Skeletal muscle satellite cell (primary cell): ENCODE measurements around the gene FRY. TPM values are rescaled to one million over a fixed set of nuclear protein-coding genes. Genes with fewer than 3 reads are reported as not detected.
"Not testable (repeated sequence)": the region's sequence is repeated elsewhere in the genome, so short reads cannot be mapped to it uniquely, and the experiment has no call there.

Experiments used
- H3K27me3 ChIP-seq: 2 replicates; pipeline ENCODE4 v1.7.0; 2013; ENCODE audit warnings: low read length; ENCODE audit not compliant: control insufficient read depth, insufficient read depth
- H3K36me3 ChIP-seq: 2 replicates; pipeline ENCODE4 v1.7.0; 2013; ENCODE audit warnings: mild to moderate bottlenecking, control low read depth, low read length; ENCODE audit not compliant: insufficient read depth
- H3K4me1 ChIP-seq: 2 replicates; pipeline ENCODE4 v1.7.0; 2013; ENCODE audit warnings: low read length; ENCODE audit not compliant: control insufficient read depth, insufficient read depth
- H3K4me2 ChIP-seq: 2 replicates; pipeline ENCODE4 v1.7.0; 2013; ENCODE audit warnings: mild to moderate bottlenecking, low read length
- H3K4me3 ChIP-seq: 2 replicates; pipeline ENCODE4 v1.7.0; 2013; ENCODE audit warnings: low read length
- H3K9ac ChIP-seq: 2 replicates; pipeline ENCODE4 v1.7.0; 2013; ENCODE audit warnings: mild to moderate bottlenecking, low read depth, low read length, moderate library complexity
- H3K9me3 ChIP-seq: replicated peaks from 2 replicates; pipeline ENCODE4 v1.7.0; 2013; ENCODE audit warnings: mild to moderate bottlenecking, control low read depth, low read length
- total RNA-seq: library from RNA; depleted of rRNA; stranded (reverse); fragments of >200 nt; gene quantifications from 2 replicates; pipeline ENCODE4 v1.2.3, GENCODE V29; 2012; rRNA removed

Gene FRY
- 2.5 and 5.0 TPM in 2 replicates for total RNA-seq

GRCh38 chr13:32031025-32031814 is at the start of gene FRY:
Gene FRY, plus strand, starts transcription at chr13:32031774. Its CDS starts 22 bp downstream, at chr13:32031796.
- Histone ChIP-seq H3K4me3 (peak within 1 kb of the TSS; percentile 82), H3K4me2 (peak within 1 kb of the TSS; percentile 84), H3K27me3 (no peaks in the 10 kb centered on the region), H3K36me3 (no peaks in the 10 kb centered on the region), H3K9ac (peak within 1 kb of the TSS; percentile 73), H3K4me1 (peaks cover 6% of the 10 kb centered on the region), H3K9me3 (no peaks in the 10 kb centered on the region)

- H3K27me3 ChIP-seq: no peaks in the 10 kb centered on the region
- H3K4me2 ChIP-seq: no peak overlapping the region
- H3K9ac ChIP-seq: peak overlapping the region; percentile 3
- no peaks in the 10 kb centered on the region for H3K36me3 ChIP-seq
- H3K4me3 ChIP-seq: no peak overlapping the region
- H3K4me1 ChIP-seq: peaks cover 23% of the 10 kb centered on the region
- no peaks in the 10 kb centered on the region for H3K9me3 ChIP-seq
These were observed 49.5 kb upstream of the FRY start for GRCh38 chr13:31982124-31982523.

GRCh38 chr13:31982540-31982939 is 49.0 kb upstream of the FRY start:
- H3K36me3 ChIP-seq: no peaks in the 10 kb centered on the region
- peaks cover 27% of the 10 kb centered on the region for H3K4me1 ChIP-seq
- no peak overlapping the region for H3K9ac ChIP-seq
- no peak overlapping the region for H3K4me3 ChIP-seq
- H3K4me2 ChIP-seq: peak overlapping the region; percentile 16
- H3K27me3 ChIP-seq: no peaks in the 10 kb centered on the region
- H3K9me3 ChIP-seq: no peaks in the 10 kb centered on the region

- H3K27me3 ChIP-seq, H3K9ac ChIP-seq, H3K9me3 ChIP-seq, H3K4me2 ChIP-seq, H3K36me3 ChIP-seq, H3K4me3 ChIP-seq: not testable (repeated sequence)
- peaks cover 29% of the 10 kb centered on the region for H3K4me1 ChIP-seq
These were observed 47.9 kb upstream of the FRY start for GRCh38 chr13:31983696-31984095.

GRCh38 chr13:31984388-31984787 is 47.2 kb upstream of the FRY start:
- not testable (repeated sequence) for H3K4me3 ChIP-seq, H3K9me3 ChIP-seq, H3K4me2 ChIP-seq, H3K27me3 ChIP-seq, H3K36me3 ChIP-seq, H3K9ac ChIP-seq
- peaks cover 29% of the 10 kb centered on the region for H3K4me1 ChIP-seq

GRCh38 chr13:31986676-31987470 is 44.7 kb upstream of the FRY start:
- H3K4me2 ChIP-seq: no peak overlapping the region
- H3K27me3 ChIP-seq: no peaks in the 10 kb centered on the region
- no peak overlapping the region for H3K4me3 ChIP-seq
- H3K9ac ChIP-seq: no peak overlapping the region
- no peaks in the 10 kb centered on the region for H3K36me3 ChIP-seq
- H3K4me1 ChIP-seq: peaks cover 14% of the 10 kb centered on the region
- no peaks in the 10 kb centered on the region for H3K9me3 ChIP-seq

GRCh38 chr13:31987535-31988170 is 43.9 kb upstream of the FRY start:
- Histone ChIP-seq H3K27me3 (no peaks in the 10 kb centered on the region), H3K9me3 (no peaks in the 10 kb centered on the region), H3K9ac (no peak overlapping the region), H3K36me3 (no peaks in the 10 kb centered on the region), H3K4me1 (peaks cover 9% of the 10 kb centered on the region), H3K4me3 (no peak overlapping the region), H3K4me2 (no peak overlapping the region)

- H3K36me3 ChIP-seq, H3K4me1 ChIP-seq, H3K4me3 ChIP-seq, H3K9me3 ChIP-seq, H3K4me2 ChIP-seq, H3K9ac ChIP-seq, H3K27me3 ChIP-seq: not testable (repeated sequence)
These were observed 37.2 kb upstream of the FRY start for GRCh38 chr13:31994367-31994766.

GRCh38 chr13:31996601-31997000 is 35.0 kb upstream of the FRY start:
- no peaks in the 10 kb centered on the region for H3K9me3 ChIP-seq
- no peak overlapping the region for H3K4me2 ChIP-seq
- no peaks in the 10 kb centered on the region for H3K27me3 ChIP-seq
- no peak overlapping the region for H3K9ac ChIP-seq
- no peaks in the 10 kb centered on the region for H3K4me1 ChIP-seq
- no peak overlapping the region for H3K4me3 ChIP-seq
- no peaks in the 10 kb centered on the region for H3K36me3 ChIP-seq

GRCh38 chr13:31997641-31998040 is 33.9 kb upstream of the FRY start:
- no peaks in the 10 kb centered on the region for H3K36me3 ChIP-seq
- H3K4me2 ChIP-seq: no peak overlapping the region
- H3K4me3 ChIP-seq: no peak overlapping the region
- no peak overlapping the region for H3K9ac ChIP-seq
- H3K4me1 ChIP-seq: no peaks in the 10 kb centered on the region
- no peaks in the 10 kb centered on the region for H3K9me3 ChIP-seq
- H3K27me3 ChIP-seq: no peaks in the 10 kb centered on the region

GRCh38 chr13:31998131-31998530 is 33.4 kb upstream of the FRY start:
- no peak overlapping the region for H3K9ac ChIP-seq

More at GRCh38 chr13:31998131-31998530, 33.4 kb upstream of the FRY start:
- H3K36me3 ChIP-seq: no peaks in the 10 kb centered on the region
- no peaks in the 10 kb centered on the region for H3K9me3 ChIP-seq
- no peaks in the 10 kb centered on the region for H3K4me1 ChIP-seq
- H3K4me3 ChIP-seq: no peak overlapping the region
- H3K27me3 ChIP-seq: no peaks in the 10 kb centered on the region
- no peak overlapping the region for H3K4me2 ChIP-seq
